Measurements from ENCODE around the gene DDX42. TPM values are rescaled to one million over a fixed set of nuclear protein-coding genes. Genes with fewer than 3 reads are reported as not detected.

The DDX42 gene
- total and polyA plus RNA-seq, 2 of the 13 experiments (the other 11 are each of a cell fraction or from before 2014, with no cell fraction given) = 87.2 to 92.9 TPM

GRCh38 chr17:63827002-63827800, 53.2 kb downstream of the DDX42 start, which contains the start of the genes FTSJ3 and PSMC5 (continued):
- TF ChIP-seq ZNF414 (CRISPR knock-in tag; IDR thresholded peaks at IDR 0.05) = peak; percentile 89
- peak; percentile 98 for TF ChIP-seq ZNF501 (CRISPR knock-in tag; IDR thresholded peaks at IDR 0.05)
- TF ChIP-seq TBP (CRISPR knock-in tag; IDR thresholded peaks at IDR 0.05) = no peak
- TF ChIP-seq ZNF460 (CRISPR knock-in tag; IDR thresholded peaks at IDR 0.05; ENCODE audit: borderline replicate concordance) = no peak
- 0 out of 2 replicates have a peak, but pooled peaks have one; percentile 17 for TF ChIP-seq ZFP37 (CRISPR knock-in tag; IDR thresholded peaks at IDR 0.05; ENCODE audit: borderline replicate concordance)
- TF ChIP-seq ZNF891 (CRISPR knock-in tag; IDR thresholded peaks at IDR 0.05) = peak; percentile 64
- peak; percentile 94 for TF ChIP-seq TAF1 (CRISPR knock-in tag; IDR thresholded peaks at IDR 0.05)
- peak; percentile 56; the same call in 1 of the 2 replicates for TF ChIP-seq NCOR1 (IDR thresholded peaks at IDR 0.05; ENCODE audit: borderline replicate concordance, low read length)
- no peak for TF ChIP-seq U2AF2 (IDR thresholded peaks at IDR 0.05; ENCODE audit: low read depth, low read length)
- no peak; the same call in 1 of the 2 replicates for TF ChIP-seq JUNB (CRISPR knock-in tag; IDR thresholded peaks at IDR 0.05; ENCODE audit: borderline replicate concordance)
- peak; percentile 96 for TF ChIP-seq ASH2L (IDR thresholded peaks at IDR 0.05; ENCODE audit: insufficient read length, low read depth, low read length)
- peak; percentile 75 for TF ChIP-seq AGO1 (IDR thresholded peaks at IDR 0.05; ENCODE audit: low read depth, low read length, poor library complexity, severe bottlenecking)
- peak; percentile 45; the same call in 1 of the 2 replicates for TF ChIP-seq MIER2 (CRISPR knock-in tag; IDR thresholded peaks at IDR 0.05)
- TF ChIP-seq ZNF850 (CRISPR knock-in tag; conservative IDR thresholded peaks at IDR 0.05) = no peak
- no peak for TF ChIP-seq ZNF282 (IDR thresholded peaks at IDR 0.05; ENCODE audit: partially characterized antibody)
- peak; percentile 89; the same call in 1 of the 2 replicates for TF ChIP-seq CAMTA2 (CRISPR knock-in tag; IDR thresholded peaks at IDR 0.05; ENCODE audit: borderline replicate concordance)
- TF ChIP-seq SATB2 (CRISPR knock-in tag; IDR thresholded peaks at IDR 0.05) = peak; percentile 62; the same call in 1 of the 2 replicates
- peak; percentile 72; the same call in 1 of the 2 replicates for TF ChIP-seq ZNF788 (CRISPR knock-in tag; IDR thresholded peaks at IDR 0.05; ENCODE audit: borderline replicate concordance)
- peak; percentile 100 for TF ChIP-seq GMEB2 (CRISPR knock-in tag; IDR thresholded peaks at IDR 0.05; ENCODE audit: low read depth)
- TF ChIP-seq HDAC1 (CRISPR knock-in tag; IDR thresholded peaks at IDR 0.05) = peak; percentile 96
- peak; percentile 35; the same call in 1 of the 2 replicates for TF ChIP-seq ZBTB2 (CRISPR knock-in tag; IDR thresholded peaks at IDR 0.05; ENCODE audit: low read depth)
- 0 out of 2 replicates have a peak, but pooled peaks have one; percentile 15 for TF ChIP-seq TIGD3 (CRISPR knock-in tag; IDR thresholded peaks at IDR 0.05; ENCODE audit: borderline replicate concordance)
